HepG2 (cell line): ENCODE results near the gene DUS3L. TPM values are rescaled to one million over a fixed set of nuclear protein-coding genes. Genes with fewer than 3 reads are reported as not detected.

Experiments
- ARNT ChIP-seq: fragments of 450-650 bp; IDR thresholded peaks from 2 replicates; pipeline ENCODE4 v1.6.1; 2017
- E2F5 ChIP-seq: sonication (generic); formaldehyde crosslinking; conservative IDR thresholded peaks from 2 replicates; pipeline ENCODE4 v1.4.0; 2020; ENCODE audit warnings: missing genetic modification reagents
- FOSL2 ChIP-seq: sonication (generic); formaldehyde crosslinking; IDR thresholded peaks from 2 replicates; pipeline ENCODE4 v1.4.0; 2020; ENCODE audit warnings: missing genetic modification reagents
- HDAC6 ChIP-seq: fragments of 200-600 bp; sonication (generic); IDR thresholded peaks from 2 replicates; pipeline ENCODE4 v1.7.0; 2017; ENCODE audit warnings: mild to moderate bottlenecking, antibody characterized with exemption, low read length, low read depth
- MXD3 ChIP-seq: IDR thresholded peaks from 2 replicates; pipeline ENCODE4 v1.6.1; 2016; ENCODE audit warnings: mild to moderate bottlenecking, missing biosample characterization, missing genetic modification reagents
- MZF1 ChIP-seq: sonication (generic); formaldehyde crosslinking; IDR thresholded peaks from 2 replicates; pipeline ENCODE4 v1.8.1; 2023; ENCODE audit warnings: mild to moderate bottlenecking, missing genetic modification reagents, borderline replicate concordance
- NR1H2 ChIP-seq: sonication (generic); formaldehyde crosslinking; IDR thresholded peaks from 2 replicates; pipeline ENCODE4 v1.8.1; 2022; ENCODE audit warnings: low read depth, missing genetic modification reagents, borderline replicate concordance
- PHF8 ChIP-seq: sonication (generic); formaldehyde crosslinking; IDR thresholded peaks from 2 replicates; pipeline ENCODE4 v1.5.0; 2020; ENCODE audit warnings: missing genetic modification reagents
- PRPF4 ChIP-seq: fragments of 200-400 bp; formaldehyde crosslinking; IDR thresholded peaks from 2 replicates; pipeline ENCODE4 v1.6.1; 2016; ENCODE audit warnings: low read length, low read depth; ENCODE audit not compliant: poor library complexity, severe bottlenecking
- SCMH1 ChIP-seq: sonication (generic); formaldehyde crosslinking; IDR thresholded peaks from 2 replicates; pipeline ENCODE4 v1.9.0; 2021; ENCODE audit warnings: missing genetic modification reagents, mild to moderate bottlenecking, borderline replicate concordance
- SMAD9 ChIP-seq: sonication (generic); formaldehyde crosslinking; IDR thresholded peaks from 2 replicates; pipeline ENCODE4 v1.5.1; 2020; ENCODE audit warnings: mild to moderate bottlenecking, missing genetic modification reagents
- SOX13 ChIP-seq, 3 experiments: fragments of 450-650 bp in 1 of 3; sonication (generic) in 1 of 3; formaldehyde crosslinking in 1 of 3; IDR thresholded peaks in 2 of 3; conservative IDR thresholded peaks in 1 of 3; 2 replicates each; pipeline versions ENCODE4 v1.5.0 to v1.6.1; 2016 to 2020; ENCODE audit warnings: antibody characterized with exemption in 1 of 3, mild to moderate bottlenecking in 1 of 3, missing compliant biosample characterization in 1 of 3, missing genetic modification reagents in 1 of 3, moderate library complexity in 1 of 3
- TBX2 ChIP-seq: sonication (generic); formaldehyde crosslinking; IDR thresholded peaks from 2 replicates; pipeline ENCODE4 v1.5.0; 2020; ENCODE audit warnings: missing genetic modification reagents, mild to moderate bottlenecking, borderline replicate concordance
- TP53 ChIP-seq: sonication (generic); formaldehyde crosslinking; conservative IDR thresholded peaks from 2 replicates; pipeline ENCODE4 v1.4.0; 2020; ENCODE audit warnings: missing genetic modification reagents
- UBTF ChIP-seq: sonication (generic); formaldehyde crosslinking; IDR thresholded peaks from 2 replicates; pipeline ENCODE4 v1.4.0; 2020; ENCODE audit warnings: mild to moderate bottlenecking, missing genetic modification reagents
- ZBTB2 ChIP-seq: sonication (generic); formaldehyde crosslinking; IDR thresholded peaks from 2 replicates; pipeline ENCODE4 v1.8.0; 2022; ENCODE audit warnings: low read depth, missing genetic modification reagents
- ZNF225 ChIP-seq: sonication (generic); formaldehyde crosslinking; IDR thresholded peaks from 2 replicates; pipeline ENCODE4 v1.4.0; 2020; ENCODE audit warnings: mild to moderate bottlenecking, missing genetic modification reagents
- ZNF496 ChIP-seq: sonication (generic); formaldehyde crosslinking; IDR thresholded peaks from 2 replicates; pipeline ENCODE4 v1.8.1; 2023; ENCODE audit warnings: mild to moderate bottlenecking, moderate library complexity, missing genetic modification reagents; ENCODE audit not compliant: insufficient replicate concordance
- ZNF501 ChIP-seq: sonication (generic); formaldehyde crosslinking; IDR thresholded peaks from 2 replicates; pipeline ENCODE4 v1.5.1; 2020; ENCODE audit warnings: mild to moderate bottlenecking, moderate library complexity, missing genetic modification reagents
- ZNF577 ChIP-seq: sonication (generic); formaldehyde crosslinking; IDR thresholded peaks from 2 replicates; pipeline ENCODE4 v1.4.0; 2020; ENCODE audit warnings: mild to moderate bottlenecking, low read depth, missing genetic modification reagents, borderline replicate concordance
- ZNF766 ChIP-seq: sonication (generic); formaldehyde crosslinking; IDR thresholded peaks from 2 replicates; pipeline ENCODE4 v1.5.0; 2020; ENCODE audit warnings: missing genetic modification reagents, borderline replicate concordance
- polyA plus RNA-seq, 8 experiments: library from polyadenylated mRNA; depleted of rRNA in 3 of 8; stranded (reverse) in 7 of 8; unstranded in 1 of 8; fragments of >200 nt; fragmentation: Illumina TruSeq in 4 of 8; extraction: Trizol in 4 of 8; gene quantifications; 2 replicates each; pipeline versions ENCODE4 v1.2.1 to v1.2.3, GENCODE V29; 2011 to 2016; ENCODE audit warnings: low read depth in 4 of 8, missing spikeins in 1 of 8, mixed read lengths in 1 of 8; ENCODE audit not compliant: insufficient read depth in 1 of 8
- total RNA-seq, 5 experiments: library from RNA; depleted of rRNA; stranded (reverse); fragments of >200 nt; fragmentation: Illumina TruSeq; extraction: Trizol; gene quantifications; 2 replicates each; pipeline ENCODE4 v1.2.3, GENCODE V29; 2016; ENCODE audit warnings: low read depth in 1 of 5

Gene DUS3L
- total and polyA plus RNA-seq, 2 of the 13 experiments (the other 11 are each of a cell fraction or from before 2014, with no cell fraction given) = 13.3 to 25.1 TPM

DNA sequence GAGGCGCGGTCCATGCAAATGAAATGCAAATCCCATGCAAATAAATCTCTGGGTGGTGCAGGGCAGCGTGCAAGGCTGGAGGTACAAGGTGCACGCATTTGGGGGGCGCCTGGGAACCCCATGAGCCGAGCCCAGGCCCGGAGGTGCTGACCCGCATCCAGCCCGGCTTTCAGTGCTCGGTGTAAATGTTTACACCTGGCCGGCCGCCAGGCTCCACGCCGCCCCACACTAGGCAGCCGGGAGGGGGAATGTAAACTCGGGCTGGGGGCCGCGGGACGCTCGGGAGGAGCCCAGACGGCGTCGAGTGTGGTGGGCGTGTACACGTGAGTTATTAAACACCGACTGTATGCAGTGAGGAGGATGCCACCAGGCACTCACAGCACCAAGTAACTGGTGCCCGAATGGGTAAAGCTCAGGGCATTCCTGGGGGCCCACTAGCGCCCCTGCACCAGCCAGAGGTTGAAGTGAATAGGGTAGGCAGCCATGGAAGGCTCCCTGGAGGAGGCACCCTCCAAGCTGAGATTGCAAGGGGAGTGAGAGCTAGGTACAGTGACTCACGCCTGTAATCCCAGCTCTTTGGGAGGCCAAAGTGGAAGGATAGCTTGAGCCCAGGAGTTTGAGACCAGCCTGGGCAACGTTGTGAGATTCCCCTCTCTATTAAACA, 31.4 kb upstream of the DUS3L start (continued):
- TF ChIP-seq E2F5 (CRISPR knock-in tag) = no peak
- no peak for TF ChIP-seq ZNF501
- TF ChIP-seq HDAC6 = no peak
- TF ChIP-seq SMAD9 (CRISPR knock-in tag) = no peak
- no peak for TF ChIP-seq PRPF4
- TF ChIP-seq ZBTB2 (CRISPR knock-in tag) = no peak
- peak; percentile 32; the same call in 1 of the 2 replicates for TF ChIP-seq UBTF (CRISPR knock-in tag)
- no peak for TF ChIP-seq ZNF766
- TF ChIP-seq MXD3 = no peak; the same call in 1 of the 2 replicates
- no peak for TF ChIP-seq SCMH1 (CRISPR knock-in tag)
- no peak for TF ChIP-seq SOX13 (IDR thresholded peaks at IDR 0.05)
- TF ChIP-seq SOX13 (CRISPR knock-in tag; conservative IDR thresholded peaks at IDR 0.05 in 1 of 2, IDR thresholded peaks at IDR 0.05 in 1 of 2) = no peak
- TF ChIP-seq ZNF577 (CRISPR knock-in tag) = no peak
- no peak for TF ChIP-seq TP53 (CRISPR knock-in tag)
- no peak for TF ChIP-seq ARNT
- peak; percentile 19; the same call in 1 of the 2 replicates for TF ChIP-seq PHF8 (CRISPR knock-in tag)
- TF ChIP-seq TBX2 (CRISPR knock-in tag) = peak; percentile 58; the same call in 1 of the 2 replicates
- TF ChIP-seq ZNF225 (CRISPR knock-in tag) = no peak
- no peak for TF ChIP-seq FOSL2 (CRISPR knock-in tag)
- no peak for TF ChIP-seq MZF1 (CRISPR knock-in tag)
- TF ChIP-seq NR1H2 (CRISPR knock-in tag) = no peak
- TF ChIP-seq ZNF496 (CRISPR knock-in tag) = no peak
- TF ChIP-seq, all 625 proteins: peak for 64
